Activated naive CD8-positive, alpha-beta T cell (primary cell): ENCODE measurements around the gene ATL3.
"Not testable (repeated sequence)": the region's sequence is repeated elsewhere in the genome, so short reads cannot be mapped to it uniquely, and the experiment has no call there.

Source experiments
- H3K27ac Mint-ChIP-seq: one replicate; pipeline ENCODE4 v1.8.0; 2021; ENCODE audit warnings: mixed read lengths
- H3K27me3 Mint-ChIP-seq: one replicate; pipeline ENCODE4 v1.8.0; 2021; ENCODE audit warnings: mixed read lengths
- H3K36me3 Mint-ChIP-seq: one replicate; pipeline ENCODE4 v1.8.0; 2021; ENCODE audit warnings: mixed read lengths
- H3K4me1 Mint-ChIP-seq: one replicate; pipeline ENCODE4 v1.8.0; 2021; ENCODE audit warnings: low read depth, mixed read lengths
- H3K4me3 Mint-ChIP-seq: one replicate; pipeline ENCODE4 v1.8.0; 2021; ENCODE audit warnings: mild to moderate bottlenecking, mixed read lengths
- H3K9me3 Mint-ChIP-seq: one replicate; pipeline ENCODE4 v1.8.0; 2021; ENCODE audit warnings: low read depth, mixed read lengths

Gene ATL3

DNA sequence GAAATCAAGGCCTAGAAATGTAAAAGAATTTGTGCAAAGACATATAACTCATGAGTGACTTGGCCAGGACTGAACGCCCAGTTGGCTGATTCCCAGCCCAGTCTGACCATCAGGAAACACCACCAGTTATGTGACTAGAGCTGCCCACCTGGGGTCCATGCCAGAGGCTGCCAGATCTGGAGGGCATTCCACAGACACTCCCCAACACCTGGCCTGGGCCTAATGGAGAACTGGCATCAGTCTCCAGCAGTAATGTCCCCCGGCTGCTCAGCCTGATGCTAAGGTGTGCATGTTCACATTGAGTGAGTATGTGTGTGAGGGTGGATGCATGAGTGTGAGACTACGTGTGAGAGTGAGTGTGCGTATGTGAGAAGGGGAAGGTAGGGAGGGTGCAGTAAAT, 72.6 kb downstream of the ATL3 start:
- Mint-ChIP-seq H3K36me3 (peaks cover 6% of the 10 kb centered on the region), H3K4me3 (no peak overlapping the region), H3K9me3 (no peaks in the 10 kb centered on the region), H3K4me1 (peaks cover 2% of the 10 kb centered on the region), H3K27ac (no peak overlapping the region), H3K27me3 (no peaks in the 10 kb centered on the region)

DNA sequence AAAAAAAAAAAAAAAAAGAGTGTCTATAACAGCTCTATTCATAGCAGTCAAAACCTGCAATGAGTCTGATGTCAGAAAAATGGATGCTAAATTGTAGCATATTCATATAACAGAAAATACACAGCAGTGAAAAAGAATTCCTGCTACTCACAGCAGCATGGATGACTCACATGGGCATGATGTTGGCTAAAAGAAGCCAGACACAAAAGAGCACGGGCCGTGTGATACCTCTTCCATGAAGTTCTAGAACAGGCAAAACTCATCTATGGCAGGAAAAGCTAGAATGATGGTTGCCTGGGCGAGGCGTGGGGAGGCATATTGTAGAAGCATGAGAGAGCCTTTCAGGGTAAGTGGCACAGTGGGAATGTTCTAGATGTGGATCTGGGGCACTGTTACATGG, 75.9 kb downstream of the ATL3 start:
- Mint-ChIP-seq H3K9me3 (no peaks in the 10 kb centered on the region), H3K27ac (no peak overlapping the region), H3K36me3 (peaks cover 6% of the 10 kb centered on the region), H3K27me3 (no peaks in the 10 kb centered on the region), H3K4me3 (no peak overlapping the region), H3K4me1 (no peaks in the 10 kb centered on the region)

- Mint-ChIP-seq H3K36me3 (peaks cover 10% of the 10 kb centered on the region), H3K27me3 (no peaks in the 10 kb centered on the region), H3K27ac (no peak overlapping the region), H3K4me3 (no peak overlapping the region), H3K9me3 (no peaks in the 10 kb centered on the region), H3K4me1 (no peaks in the 10 kb centered on the region)
Observed at GRCh38 chr11:63592975-63593395, 78.2 kb downstream of the ATL3 start.

DNA sequence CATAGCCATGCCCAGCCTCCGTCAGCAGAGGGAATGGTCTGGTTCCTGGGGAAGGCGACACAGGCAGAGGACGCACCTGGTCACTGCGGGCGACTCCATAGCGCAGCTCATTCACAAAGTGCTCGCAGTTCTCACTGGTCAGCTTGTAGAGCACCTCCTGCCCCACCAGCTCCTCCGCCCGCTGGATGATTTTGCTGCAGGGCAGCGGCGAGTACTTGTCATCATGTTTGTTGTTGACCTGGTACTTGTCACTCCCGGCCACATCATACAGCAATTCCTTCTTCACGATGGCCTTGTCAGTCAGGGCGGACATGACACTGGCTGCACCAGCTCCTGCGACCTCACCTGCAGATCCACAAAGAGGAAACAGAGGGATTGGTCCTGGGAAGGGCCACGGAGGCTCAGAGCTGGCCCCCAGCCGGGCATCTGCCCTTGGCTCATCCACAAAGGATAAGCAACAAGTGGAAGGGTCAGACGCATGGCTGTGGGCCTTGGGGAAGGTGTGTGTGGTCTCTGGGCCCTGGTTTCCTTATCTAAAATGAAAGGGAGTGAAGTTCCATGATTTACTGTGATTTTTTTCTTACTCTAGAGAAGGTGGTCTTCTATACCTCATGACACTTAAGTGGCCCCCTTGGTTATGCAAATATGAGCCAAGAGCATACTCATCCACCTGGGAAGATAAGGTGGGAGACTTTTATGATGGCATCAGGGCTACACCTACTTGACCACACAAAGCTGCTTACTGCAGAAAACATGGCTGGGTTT, 81.0 kb downstream of the ATL3 start:
- H3K27me3 Mint-ChIP-seq: no peaks in the 10 kb centered on the region
- H3K9me3 Mint-ChIP-seq: no peaks in the 10 kb centered on the region
- H3K4me1 Mint-ChIP-seq: no peaks in the 10 kb centered on the region
- no peak overlapping the region for H3K4me3 Mint-ChIP-seq
- peaks cover 12% of the 10 kb centered on the region for H3K36me3 Mint-ChIP-seq
- H3K27ac Mint-ChIP-seq: no peak overlapping the region

GRCh38 chr11:63589000-63589399, 82.2 kb downstream of the ATL3 start:
- H3K9me3 Mint-ChIP-seq: no peaks in the 10 kb centered on the region
- no peak overlapping the region for H3K27ac Mint-ChIP-seq
- H3K27me3 Mint-ChIP-seq: no peaks in the 10 kb centered on the region

GRCh38 chr11:63586451-63587166, 84.6 kb downstream of the ATL3 start:
- H3K27ac Mint-ChIP-seq: no peak overlapping the region
- H3K9me3 Mint-ChIP-seq: peaks cover 6% of the 10 kb centered on the region
- peaks cover 23% of the 10 kb centered on the region for H3K36me3 Mint-ChIP-seq
- no peak overlapping the region for H3K4me3 Mint-ChIP-seq
- H3K4me1 Mint-ChIP-seq: peaks cover 19% of the 10 kb centered on the region
- no peaks in the 10 kb centered on the region for H3K27me3 Mint-ChIP-seq

More at GRCh38 chr11:63589000-63589399, 82.2 kb downstream of the ATL3 start:
- Mint-ChIP-seq H3K4me3 (no peak overlapping the region), H3K4me1 (no peaks in the 10 kb centered on the region), H3K36me3 (peaks cover 12% of the 10 kb centered on the region)

DNA sequence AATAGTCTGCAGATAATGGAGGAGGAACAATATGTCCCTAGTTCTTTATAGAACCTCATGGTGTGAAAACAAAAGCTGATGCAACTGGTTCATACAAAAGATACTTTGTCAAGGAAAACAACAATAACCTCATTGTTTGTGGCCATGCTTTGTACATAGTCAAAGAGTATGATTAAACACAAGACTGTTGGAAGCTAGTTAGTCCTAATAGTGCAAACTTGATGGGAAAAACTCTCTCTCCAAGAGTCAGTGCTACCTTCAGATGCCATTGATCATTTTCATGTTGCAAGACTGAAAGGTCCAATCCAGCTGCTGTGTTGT, 87.9 kb downstream of the ATL3 start:
- peaks cover 27% of the 10 kb centered on the region for H3K36me3 Mint-ChIP-seq
- no peaks in the 10 kb centered on the region for H3K27me3 Mint-ChIP-seq
- H3K27ac Mint-ChIP-seq: peak overlapping the region; percentile 34
- peaks cover 13% of the 10 kb centered on the region for H3K9me3 Mint-ChIP-seq
- peaks cover 19% of the 10 kb centered on the region for H3K4me1 Mint-ChIP-seq
- no peak overlapping the region for H3K4me3 Mint-ChIP-seq

DNA sequence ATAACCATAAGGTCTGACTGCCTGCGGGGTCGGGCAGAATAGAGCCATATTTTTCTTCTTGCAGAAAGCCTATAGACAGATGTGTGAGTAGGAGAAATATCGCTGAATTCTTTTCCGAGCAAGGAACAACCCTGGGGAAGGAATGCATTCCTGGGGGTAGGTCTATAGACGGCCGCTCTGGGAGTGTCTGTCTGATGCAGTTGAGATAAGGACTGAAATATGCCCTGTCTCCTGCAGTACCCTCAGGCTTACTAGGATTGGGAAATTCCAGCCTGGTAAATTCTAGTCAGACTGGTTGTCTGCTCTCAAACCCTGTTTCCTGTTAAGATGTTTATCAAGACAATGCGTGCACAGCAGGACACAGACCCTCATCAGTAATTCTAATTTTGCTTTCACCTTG, 90.0 kb downstream of the ATL3 start:
- Mint-ChIP-seq H3K9me3 (peaks cover 13% of the 10 kb centered on the region), H3K36me3 (peaks cover 26% of the 10 kb centered on the region), H3K4me1 (peaks cover 19% of the 10 kb centered on the region)
- not testable (repeated sequence) for H3K27me3 Mint-ChIP-seq, H3K27ac Mint-ChIP-seq, H3K4me3 Mint-ChIP-seq

DNA sequence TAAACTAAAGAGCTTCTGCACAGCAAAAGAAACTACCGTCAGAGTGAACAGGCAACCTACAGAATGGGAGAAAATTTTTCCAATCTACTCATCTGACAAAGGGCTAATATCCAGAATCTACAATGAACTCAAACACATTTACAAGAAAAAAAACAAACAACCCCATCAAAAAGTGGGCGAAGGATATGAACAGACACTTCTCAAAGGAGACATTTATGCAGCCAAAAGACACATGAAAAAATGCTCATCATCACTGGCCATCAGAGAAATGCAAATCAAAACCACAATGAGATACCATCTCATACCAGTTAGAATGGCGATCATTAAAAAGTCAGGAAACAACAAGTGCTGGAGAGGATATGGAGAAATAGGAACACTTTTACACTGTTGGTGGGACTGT, 92.3 kb downstream of the ATL3 start:
- peaks cover 37% of the 10 kb centered on the region for H3K4me1 Mint-ChIP-seq
- not testable (repeated sequence) for H3K27ac Mint-ChIP-seq, H3K4me3 Mint-ChIP-seq, H3K27me3 Mint-ChIP-seq
- H3K9me3 Mint-ChIP-seq: peaks cover 13% of the 10 kb centered on the region
- H3K36me3 Mint-ChIP-seq: peaks cover 21% of the 10 kb centered on the region

DNA sequence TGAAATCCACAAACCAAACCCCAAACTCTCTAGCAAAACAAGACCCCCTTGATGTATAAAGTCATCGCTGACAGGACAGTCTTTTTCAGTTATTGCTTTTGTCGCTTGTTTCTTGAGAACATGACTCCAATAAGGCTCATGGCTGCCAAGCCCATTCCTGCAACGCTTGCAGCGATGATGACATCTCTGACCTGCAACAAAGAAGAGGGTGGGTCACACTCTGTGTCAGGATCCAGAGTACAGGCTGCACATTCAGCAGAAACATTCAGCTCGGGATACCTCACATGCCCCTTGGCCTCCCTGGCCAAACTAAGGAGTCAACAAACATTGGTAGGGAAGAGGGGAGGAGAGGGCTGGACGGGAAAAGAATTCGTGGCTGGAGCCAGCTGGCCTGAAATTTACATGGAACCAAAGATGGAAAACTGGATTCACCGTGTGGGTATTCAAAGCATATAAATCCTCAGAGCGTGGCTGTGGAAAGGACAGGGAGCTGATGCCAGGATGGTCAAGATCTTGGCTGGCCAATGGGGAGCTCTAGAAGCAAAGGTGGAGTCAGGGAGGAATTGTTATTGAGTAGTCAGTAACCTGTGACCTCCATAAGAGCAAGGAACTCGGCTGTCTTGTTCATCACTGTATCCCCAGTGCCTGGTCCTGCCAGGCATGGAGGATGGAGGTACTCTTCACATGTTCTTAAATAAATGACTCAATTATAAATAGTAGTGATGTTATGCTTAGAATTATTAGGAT, 96.1 kb downstream of the ATL3 start:
- H3K27ac Mint-ChIP-seq: peak overlapping the region; percentile 85
- peaks cover 4% of the 10 kb centered on the region for H3K36me3 Mint-ChIP-seq
- no peaks in the 10 kb centered on the region for H3K27me3 Mint-ChIP-seq
- H3K4me1 Mint-ChIP-seq: peaks cover 28% of the 10 kb centered on the region
- H3K4me3 Mint-ChIP-seq: peak overlapping the region; percentile 85
- H3K9me3 Mint-ChIP-seq: no peaks in the 10 kb centered on the region
